ENCODE data around the gene DENND1C.

The DENND1C gene

DNA sequence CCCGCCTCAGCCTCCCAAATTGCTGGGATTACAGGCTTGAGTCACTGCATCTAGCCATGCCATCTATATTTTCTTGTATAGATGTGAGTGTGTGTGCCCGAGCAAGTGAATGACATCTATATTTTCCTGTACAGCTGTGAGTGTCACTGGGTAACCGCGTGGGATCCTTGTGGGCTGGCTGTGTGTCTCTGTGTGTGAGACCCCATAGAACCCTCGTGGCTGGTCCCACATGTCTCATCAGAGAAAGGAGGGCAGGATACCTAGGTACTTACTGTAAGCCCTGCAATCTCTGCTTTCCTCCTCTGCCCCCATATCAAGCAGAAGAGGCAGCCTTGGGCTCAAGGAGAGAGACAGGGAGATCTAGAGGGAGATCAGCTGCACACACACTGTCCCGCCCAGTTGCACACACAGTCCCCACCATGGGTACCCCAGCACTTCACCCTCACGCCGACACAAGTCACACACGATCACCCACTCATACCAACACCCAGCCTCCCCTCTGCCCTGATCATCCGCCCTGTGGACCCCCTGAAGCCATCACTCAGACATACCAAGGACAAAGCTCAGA is 655 bp downstream of the DENND1C start:
- no peak for DNase-seq (ENCODE audit: low read depth, low spot score)

DNA sequence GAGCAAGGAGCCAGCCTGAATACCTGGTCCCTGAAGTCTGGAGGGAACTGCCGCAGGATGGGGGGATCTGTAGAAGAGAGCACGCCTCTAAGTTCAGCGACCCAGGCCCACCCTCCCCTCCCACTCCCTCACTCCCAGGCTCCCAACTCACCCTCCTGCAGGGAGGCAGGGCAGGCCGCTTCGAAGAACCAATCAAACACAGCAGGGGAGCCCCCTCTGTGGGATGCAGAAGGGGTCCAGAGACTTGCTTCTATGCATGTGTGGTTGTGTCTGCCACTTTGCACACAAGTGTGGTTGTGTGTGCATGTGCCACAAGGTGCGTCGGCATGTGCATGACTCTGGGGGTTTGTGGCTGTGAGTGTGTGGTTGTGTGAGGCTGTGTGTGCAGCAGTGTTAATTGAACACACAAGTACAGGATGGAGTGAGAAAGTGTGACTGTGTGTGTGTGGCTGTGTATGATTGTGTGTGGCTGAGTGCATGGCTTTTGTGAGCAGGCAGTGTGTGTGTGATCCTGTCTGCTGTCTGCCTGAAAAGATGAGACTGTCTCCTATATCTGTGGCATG is 1.7 kb downstream of the DENND1C start:
- DNase-seq (ENCODE audit: low read depth, low spot score), result no peak

DNA sequence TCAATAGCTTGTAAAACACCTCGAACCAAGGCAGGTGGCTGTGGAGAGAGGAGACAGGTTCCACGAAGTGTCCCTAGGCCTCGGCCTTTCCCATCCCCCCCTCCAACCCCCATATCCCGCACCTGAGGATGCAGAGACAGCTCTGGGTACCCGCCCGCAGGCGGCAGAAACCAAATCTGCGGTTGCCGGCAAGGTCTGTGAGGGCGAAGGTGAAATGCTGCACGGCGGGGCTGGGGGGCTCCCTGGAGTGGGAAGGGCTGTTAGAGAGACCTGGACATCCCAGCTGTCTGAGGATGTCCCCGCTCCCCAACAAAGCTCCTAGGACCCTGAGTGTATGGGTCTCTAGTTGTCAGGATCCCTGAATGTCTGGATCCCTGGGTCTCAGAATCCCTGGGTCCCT is 2.8 kb downstream of the DENND1C start:
- no peak for DNase-seq (ENCODE audit: low read depth, low spot score)

DNA sequence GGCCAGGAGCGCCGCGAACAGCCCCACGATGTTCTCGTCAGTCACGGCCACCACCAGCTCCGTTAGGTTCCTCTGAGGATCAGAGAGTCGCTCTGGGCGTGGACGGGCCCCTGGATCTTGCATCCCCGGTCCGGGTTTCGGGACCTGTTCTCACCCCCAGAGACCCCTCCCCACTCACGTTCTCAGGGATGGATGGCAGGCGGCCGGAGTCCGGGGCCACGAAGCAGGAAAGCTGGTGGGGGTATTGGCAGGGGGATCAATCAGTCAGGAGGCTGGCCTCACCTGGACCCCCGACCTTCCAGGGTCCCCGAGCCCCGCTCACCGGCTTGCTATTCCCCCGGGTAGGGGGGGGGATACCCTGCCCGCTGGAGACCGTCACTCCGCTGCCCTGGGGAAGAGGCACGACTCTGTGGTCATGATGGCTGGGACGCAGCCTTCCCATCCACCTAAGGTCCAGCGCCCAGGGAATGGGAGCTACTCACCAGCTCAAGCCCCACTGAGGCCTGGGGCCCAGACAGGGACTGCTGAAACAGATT is 4.6 kb downstream of the DENND1C start:
- DNase-seq (ENCODE audit: low read depth, low spot score), result no peak

DNA sequence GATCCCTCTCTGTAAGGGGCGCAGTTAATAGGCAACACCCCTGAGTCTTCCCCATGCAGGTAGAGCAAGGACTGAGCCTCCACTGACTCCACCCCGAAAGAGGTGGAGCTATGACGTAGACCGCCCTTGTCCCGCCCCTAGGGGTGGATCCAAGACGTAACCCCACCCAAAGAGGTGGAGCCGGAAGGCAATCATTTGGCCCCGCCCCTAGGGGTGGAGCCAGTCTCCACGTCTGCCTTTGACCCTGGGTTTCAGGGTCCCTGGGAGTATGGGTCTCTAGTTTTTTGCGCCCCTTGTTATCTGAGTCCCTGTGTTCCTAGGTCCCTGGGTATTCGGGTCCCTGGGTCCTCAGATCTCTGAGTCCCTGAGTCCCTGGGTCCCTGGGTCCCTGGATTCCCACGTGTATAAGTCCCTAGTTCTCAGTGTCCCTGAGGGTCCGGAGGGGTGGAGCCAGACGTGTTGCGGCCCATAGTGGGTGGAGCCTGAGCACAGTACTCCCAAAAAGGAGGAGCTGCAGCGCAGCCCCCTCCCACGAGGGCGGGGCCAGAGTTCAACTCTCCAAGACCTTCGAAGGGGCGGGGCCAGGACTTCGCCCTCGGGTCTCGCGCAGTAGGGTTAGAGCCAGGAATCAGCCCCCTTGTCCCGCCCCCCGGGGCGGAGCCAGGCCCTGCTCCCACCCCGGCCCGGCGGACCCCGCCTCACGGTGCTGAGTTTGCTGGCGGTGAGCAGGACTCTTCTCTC is 5.3 kb downstream of the DENND1C start:
- DNase-seq (ENCODE audit: low read depth, low spot score), result no peak

DNA sequence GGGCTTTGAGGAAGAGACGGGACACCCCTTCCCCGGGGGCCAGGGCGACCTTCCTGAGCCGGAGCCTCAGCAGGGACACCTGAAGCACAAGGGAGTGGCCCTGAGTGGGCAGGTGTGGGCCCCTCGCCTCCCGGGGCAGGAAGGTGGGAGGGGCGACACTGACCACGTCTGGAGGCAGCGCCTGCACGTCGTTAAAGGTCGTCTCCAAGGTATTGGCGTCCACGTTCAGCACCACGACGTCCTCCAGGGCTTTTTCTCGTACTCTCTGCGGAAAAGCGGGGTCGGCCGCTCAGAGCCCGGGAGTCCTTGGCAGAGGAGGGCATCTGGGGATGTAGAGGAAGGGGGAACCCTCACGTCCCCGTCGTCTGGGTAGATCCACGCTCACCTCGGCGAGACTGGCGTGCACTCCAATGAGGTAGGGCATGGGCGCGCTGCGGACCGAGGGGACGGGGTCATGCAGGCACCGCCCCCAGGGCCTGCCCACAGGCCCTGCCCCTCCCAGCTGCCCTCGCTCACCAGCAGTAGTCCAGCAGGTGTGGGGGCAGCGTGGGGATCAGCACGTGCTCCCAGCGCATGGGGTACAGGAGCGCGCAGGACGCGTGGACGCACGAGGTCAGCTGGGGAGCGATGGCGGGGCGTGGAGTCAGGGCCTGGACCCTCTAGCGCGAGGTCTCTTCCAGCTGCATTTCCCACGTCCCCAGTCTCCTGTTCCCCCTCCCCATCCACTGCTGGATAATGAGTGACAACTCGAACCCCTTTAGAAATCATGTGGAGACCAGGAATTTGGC is 6.1 kb downstream of the DENND1C start:
- no peak for DNase-seq (ENCODE audit: low read depth, low spot score)

DNA sequence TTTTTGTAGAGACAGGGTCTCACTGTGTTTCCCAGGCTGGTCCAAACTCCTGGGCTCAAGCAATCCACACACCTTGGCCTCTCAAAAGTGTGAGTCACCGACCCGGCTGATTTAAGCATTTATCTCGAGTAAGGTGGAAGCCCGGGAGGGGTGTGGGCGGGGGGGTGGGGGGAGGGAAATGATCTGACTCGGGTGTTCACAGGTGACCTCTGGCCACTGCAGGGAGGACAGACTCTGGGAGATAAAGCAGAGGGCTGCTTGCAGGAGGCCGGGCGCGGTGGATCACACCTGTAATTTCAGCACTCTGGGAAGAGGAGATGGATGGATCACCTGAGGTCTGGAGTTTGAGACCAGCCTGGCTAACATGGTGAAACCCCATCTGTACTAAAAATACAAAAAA is 7.9 kb downstream of the DENND1C start:
- DNase-seq (ENCODE audit: low read depth, low spot score), result no peak

DNA sequence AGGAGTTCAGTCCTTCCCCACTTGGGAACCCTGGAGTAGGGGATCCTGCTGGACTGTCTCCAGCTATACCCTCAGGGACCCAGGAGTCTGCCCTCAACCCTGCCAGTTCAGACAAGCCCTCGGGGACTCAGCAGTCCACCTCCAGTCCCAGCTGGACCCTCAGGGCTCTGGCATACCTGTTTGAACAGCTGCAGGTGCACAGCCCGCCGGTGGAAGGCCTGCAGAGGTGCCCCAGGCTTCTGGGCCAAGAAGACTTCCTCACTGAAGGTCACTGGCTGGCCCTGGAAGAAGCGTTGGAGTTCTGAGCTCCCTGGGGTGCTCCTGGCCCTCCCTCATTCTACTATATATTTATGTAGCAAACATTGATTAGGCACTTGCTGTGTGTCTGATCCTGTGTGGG is 8.9 kb downstream of the DENND1C start:
- DNase-seq (ENCODE audit: low read depth, low spot score), result no peak

DNA sequence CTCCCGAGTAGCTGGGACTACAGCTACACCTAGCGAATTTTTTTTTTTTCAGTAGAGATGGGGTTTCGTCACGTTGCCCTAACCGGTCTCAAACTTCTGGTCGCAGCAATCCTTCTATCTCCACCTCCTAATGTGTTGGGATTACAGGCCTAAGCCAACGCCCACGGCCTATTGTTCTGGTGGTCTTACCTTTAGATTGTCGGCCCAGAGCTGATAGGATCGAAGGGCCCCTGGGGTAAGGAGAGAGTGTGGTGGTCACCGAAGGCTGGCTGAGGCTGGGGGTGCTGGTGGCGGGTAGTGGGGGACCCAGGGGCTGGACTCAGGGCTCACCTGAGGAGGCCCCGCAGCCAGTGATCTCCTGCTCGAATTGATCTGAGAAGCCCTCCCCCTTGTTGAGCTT is 10.5 kb downstream of the DENND1C start:
- DNase-seq (ENCODE audit: low read depth, low spot score), result no peak

DNA sequence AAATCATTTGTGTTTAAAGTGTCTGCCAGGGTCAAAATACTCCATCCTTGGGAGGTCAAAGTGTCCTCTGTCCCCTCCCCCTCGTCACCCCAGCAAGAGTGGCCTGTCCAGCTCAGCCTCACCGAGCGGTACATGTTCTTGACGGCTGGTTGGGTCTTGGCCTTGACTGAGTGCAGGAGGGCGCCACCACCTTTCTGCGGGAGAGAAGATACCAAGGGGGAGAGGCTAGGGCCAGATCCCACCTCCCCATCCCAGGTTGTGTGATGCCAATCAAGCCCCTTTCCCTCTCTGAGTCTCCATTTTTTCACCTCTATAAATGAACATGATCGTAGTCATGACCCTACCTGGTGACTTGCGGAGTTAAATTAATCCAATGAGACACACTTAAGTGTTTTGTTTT is 11.4 kb downstream of the DENND1C start:
- no peak for DNase-seq (ENCODE audit: low read depth, low spot score)

DNA sequence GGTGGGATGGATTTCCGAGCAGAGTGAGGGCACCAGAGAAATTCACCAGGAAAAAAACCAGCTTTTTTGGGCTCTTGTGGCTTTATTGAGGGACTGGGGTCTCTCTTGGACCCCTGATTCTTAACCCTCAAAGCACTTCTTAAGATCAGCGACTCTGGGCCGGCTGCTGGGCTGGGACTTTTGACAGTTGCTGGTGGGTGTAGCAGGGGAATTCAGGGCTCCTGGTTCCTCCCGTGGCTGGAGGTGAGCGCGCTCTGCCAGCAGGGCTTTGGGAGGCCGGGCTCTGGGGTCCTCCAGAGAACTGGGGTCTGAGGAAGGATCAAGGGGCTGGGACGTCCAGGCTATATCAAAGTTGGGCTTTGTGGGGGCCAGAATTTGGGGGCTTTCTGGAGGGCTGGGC is 14.2 kb downstream of the DENND1C start:
- DNase-seq (ENCODE audit: low read depth, low spot score), result no peak

DNA sequence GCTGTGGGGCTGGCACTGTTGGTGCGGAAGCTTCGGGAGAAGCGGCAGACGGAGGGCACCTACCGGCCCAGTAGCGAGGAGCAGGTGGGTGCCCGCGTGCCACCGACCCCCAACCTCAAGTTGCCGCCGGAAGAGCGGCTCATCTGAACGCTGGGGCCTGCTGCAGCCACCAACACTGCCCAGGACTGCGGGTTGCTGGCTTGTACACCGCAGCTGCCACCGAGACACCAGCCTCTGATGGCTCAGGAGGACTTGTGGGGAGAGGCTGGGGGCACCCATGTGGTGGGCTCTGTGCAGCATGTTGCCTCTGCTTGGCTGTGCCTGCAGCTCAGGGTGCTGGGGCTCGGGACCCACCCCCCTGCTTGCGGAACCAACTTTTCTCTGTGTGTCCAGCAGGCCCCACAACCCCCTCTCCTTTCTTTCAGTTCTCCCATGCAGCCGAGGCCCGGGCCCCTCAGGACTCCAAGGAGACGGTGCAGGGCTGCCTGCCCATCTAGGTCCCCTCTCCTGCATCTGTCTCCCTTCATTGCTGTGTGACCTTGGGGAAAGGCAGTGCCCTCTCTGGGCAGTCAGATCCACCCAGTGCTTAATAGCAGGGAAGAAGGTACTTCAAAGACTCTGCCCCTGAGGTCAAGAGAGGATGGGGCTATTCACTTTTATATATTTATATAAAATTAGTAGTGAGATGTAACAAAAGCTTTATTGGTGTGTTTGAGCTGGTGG is 14.9 kb downstream of the DENND1C start:
- no peak for DNase-seq (ENCODE audit: low read depth, low spot score)

DNA sequence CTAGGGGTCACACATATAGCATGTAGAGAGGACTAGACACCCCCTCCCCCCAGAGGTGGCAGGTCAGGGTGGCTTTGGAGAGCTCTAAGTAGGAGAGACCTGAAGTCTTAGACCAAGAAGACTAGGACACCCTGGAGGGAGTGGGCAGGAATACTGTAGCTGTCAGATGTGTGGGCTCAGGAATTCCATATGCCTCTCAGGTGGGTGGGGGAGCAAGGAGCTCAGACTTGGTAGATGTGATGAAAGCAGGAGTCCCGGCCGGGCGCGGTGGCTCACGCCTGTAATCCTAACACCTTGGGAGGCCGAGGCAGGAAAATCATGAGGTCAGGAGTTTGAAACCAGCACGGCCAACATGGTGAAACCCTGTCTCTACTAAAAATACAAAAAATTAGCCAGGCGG is 15.9 kb downstream of the DENND1C start:
- no peak for DNase-seq (ENCODE audit: low read depth, low spot score)

DNA sequence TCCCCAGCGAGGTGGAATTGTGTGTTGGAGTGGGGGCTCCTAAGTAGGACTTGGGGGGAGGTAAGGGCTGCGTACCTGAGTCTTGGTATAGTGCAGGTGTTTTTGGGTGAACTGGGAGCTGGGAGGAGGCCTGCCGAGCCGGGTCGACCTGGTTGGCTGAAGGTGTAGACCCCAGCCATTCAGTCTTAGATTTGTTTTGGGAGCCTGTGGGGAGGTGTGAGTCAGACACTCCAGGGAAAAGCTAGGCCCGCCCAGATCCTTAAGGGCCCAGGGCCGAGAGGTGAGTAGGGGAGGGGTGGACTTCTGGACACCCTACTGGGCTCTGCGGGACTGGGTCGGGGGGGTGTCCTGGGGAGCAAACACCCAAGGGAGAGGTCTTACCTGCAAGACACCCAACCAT is 16.6 kb downstream of the DENND1C start:
- no peak for DNase-seq (ENCODE audit: low read depth, low spot score)

DNA sequence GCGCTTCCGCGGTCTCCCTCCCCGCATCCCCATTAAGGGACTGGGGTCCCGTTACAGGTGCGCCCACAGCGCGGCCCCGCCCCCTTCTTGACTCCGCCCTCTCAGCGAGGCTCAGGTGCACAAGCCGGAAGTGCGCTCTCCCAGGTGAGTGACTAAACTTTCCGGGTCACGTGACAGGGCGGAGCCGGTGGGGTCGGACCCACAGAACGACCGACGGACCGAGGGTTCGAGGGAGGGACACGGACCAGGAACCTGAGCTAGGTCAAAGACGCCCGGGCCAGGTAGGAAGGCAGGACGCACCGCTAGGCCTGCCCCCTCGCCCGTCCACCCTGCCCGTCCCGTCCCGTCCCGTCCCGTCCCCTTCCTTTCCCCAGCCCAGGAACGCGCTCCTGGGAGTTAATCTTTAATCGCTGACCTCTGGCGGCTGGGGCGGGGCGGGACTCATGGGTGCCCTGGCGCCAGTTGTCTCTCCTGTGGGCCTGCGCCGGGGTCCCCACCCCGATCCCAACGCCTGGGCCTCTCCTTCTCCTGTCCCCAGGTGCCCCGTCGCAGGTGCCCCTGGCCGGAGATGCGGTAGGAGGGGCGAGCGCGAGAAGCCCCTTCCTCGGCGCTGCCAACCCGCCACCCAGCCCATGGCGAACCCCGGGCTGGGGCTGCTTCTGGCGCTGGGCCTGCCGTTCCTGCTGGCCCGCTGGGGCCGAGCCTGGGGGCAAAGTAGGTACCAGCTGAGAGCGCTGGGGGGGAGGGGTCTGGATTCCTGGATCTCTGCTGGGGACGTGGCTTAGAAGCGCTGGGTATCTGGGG is 17.3 kb downstream of the DENND1C start, which contains the start of gene CRB3:
CRB3 (plus strand) TSS at position 202 of the 804 bp plus-strand sequence; CDS start at position 633, 431 bp downstream.
- DNase-seq (ENCODE audit: low read depth, low spot score), result no peak

DNA sequence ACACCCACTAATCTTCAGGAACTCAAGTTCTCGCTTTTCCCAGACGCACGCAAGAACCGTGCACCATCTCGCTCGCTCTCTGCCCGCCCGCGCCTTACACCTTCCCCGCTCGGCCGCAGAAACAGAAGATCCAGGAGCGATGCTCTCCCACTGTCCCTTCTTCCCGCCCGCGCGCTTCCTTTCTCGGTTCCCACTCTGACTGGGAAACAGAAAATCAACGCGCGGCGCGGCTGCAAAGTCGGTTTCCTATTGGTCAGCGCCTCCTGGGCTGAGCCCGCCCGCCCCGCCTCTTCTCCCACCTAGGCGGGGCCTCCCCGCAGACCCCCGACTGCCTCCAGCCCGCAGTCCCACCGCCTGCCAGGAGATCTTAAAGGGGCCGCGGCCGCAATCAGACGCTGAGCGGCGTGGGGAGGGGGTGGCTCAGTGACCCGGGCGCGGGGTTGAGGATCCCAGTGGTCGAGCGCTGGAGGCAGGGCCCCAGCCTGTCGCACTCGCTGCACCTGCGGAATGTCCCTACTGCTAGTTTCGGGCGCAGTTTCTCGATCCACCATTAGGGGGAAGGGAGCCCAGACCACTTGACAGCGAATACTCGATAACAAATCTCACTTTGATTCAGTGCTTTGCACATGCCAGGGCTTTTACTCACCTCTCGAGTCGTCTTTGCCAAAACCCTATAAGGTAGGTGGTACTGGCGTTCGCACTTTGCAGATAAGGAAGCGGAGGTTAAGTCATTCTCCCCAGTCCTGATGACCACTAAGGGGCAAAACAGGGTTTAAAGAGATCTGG is 21.3 kb downstream of the DENND1C start:
- peak; percentile 93 for DNase-seq (ENCODE audit: low read depth, low spot score)

DNA sequence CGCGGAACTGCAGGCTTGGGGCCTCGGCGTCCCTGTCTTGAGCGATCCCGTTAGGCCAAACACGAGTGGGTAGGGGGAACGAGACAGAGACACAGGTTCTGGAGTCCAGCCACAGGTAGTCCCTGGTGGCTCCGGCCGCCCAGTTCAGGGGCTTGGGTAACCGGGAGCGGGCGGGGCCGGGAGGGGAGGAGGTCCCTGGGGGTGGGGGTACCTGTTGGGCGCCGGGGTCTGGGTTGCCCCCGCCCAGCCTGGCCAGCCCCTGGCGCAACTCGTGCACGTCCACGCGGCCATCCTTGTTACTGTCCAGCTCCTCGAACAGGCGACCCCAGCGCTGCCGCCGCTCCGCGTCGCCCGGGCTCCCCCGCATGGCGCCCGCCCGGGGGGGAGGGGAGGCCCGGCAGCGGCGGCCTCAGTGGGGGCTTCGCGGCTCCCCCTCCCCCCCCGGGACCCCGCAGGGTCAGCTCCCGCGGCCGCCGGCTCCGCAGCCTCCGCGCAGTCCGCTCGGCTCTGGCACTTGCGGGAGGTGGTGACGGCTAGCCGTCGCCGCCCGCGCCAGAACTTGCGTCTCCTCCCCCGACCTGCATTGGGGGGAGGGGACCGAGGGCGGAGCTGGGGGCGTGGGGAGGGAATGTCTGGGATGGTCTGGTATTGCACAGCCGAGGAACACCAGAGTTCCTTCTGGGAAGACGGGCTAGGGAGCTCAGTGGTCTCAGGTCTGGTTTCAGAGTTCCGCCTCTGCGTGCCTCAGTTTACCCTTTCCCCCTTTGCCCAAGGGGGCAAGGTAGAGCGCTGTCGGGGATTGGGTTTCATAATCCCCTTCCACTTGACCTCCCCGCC is 22.1 kb downstream of the DENND1C start, which contains the start of gene SLC25A23:
SLC25A23 (minus strand) TSS at position 531 of the 837 bp plus-strand sequence; CDS start at position 367, 164 bp downstream.
- peak; percentile 56 for DNase-seq (ENCODE audit: low read depth, low spot score)

DNA sequence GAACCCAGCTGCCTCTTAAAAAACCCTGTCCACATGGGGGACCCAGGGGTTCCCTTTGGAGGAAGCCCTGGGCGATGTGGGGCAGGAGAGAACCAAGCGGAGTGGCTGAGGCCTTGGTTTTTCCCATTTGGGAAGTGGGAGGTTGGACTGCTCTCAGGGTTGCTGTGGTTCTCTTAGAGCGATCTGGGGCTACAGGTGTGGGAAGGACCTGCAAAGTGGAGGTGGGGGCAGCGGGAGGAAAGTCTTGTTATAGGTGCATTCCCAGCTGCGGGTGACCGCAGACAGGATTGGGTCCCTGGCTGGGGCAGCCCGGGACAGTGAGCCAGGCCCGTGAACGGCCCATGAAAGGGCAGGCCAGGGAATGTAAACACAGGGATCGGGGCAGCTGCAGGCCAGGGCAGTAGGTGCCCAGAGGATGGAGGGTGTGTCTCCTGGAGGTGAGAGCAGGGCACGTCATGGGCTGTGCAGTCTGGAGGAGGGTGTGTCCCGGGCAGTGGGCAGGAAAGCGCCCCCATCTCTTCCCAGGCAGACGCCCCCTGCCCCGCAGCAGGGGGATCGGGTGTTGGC is 22.8 kb downstream of the DENND1C start:
- no peak for DNase-seq (ENCODE audit: low read depth, low spot score)

All from brain pericyte (primary cell).